IPS-NIHi11 (cell line): ENCODE data around the gene RC3H1.
"Not testable (repeated sequence)": the region's sequence is repeated elsewhere in the genome, so short reads cannot be mapped to it uniquely, and the experiment has no call there.

Experiments
- DNase-seq: peaks from one replicate; pipeline ENCODE4 v3.0.0; 2012; ENCODE audit warnings: mixed read lengths, low spot score

RC3H1 gene

GRCh38 chr1:173948594-173948993, 73.6 kb downstream of the RC3H1 start:
- no peak for DNase-seq

DNA sequence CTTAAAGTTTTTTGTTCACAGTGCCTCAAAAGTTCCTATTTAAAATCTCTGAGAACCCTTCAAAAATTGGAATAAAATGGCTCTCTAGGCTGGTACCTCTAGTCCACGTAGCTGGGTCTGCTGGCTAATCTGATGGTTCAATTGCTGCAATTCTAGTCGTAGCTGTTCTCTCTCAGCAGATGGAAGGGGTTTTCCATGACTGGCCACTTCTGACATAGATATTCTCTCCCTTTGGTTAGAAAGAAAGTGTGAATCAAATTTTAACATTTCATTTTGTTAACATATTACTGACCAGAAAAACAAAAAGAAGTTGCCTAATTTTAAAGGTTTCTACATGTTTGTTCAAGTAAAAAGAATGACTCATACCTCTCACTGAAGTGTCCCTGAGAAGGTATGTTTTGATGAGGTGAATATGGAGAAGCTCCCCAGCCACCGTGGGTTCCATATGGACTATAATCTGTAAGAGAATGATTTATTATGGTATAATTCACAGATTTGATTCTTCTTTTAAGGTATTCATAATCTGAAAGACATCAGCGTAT, 75.7 kb downstream of the RC3H1 start:
- no peak for DNase-seq

DNA sequence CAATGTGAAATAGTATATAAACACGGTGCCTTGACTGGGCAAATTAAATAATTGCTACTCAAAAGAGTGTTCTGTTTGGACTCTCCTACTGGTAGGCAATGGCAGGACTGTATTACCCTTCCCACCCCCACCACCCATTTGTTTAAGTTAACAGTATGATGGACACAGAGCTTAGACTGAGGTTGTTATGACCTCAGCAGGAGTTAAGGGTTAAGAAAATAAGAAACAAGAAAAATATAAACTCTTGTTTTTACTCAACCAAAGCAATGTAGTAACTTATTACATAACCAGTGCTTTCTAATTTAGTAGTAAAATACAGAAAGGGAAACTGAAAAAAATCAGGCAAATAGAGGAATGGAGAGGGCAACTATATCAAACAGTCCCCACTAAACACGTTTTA, 85.1 kb downstream of the RC3H1 start:
- DNase-seq, result no peak

DNA sequence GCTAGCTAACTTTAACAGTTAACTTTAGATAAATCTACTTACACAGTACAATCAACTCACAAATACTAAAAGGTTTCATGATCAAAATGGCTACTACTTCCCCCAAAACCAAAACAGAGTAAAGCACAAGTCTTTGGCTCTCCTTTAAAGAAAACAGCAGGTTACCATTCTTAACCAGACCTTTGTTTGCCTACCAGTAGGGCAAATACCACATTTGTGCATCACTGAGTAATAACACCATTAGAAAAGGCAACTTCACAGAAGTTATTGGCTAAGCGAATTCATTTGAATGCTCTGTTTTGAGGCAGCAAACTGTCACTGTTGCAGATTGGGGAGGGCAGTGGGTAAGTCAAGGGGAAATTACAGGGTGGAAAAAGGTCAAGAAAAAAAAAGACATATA, 87.7 kb downstream of the RC3H1 start:
- no peak for DNase-seq

- not testable (repeated sequence) for DNase-seq
These were observed 91.6 kb downstream of the RC3H1 start for GRCh38 chr1:173930541-173930940.

DNA sequence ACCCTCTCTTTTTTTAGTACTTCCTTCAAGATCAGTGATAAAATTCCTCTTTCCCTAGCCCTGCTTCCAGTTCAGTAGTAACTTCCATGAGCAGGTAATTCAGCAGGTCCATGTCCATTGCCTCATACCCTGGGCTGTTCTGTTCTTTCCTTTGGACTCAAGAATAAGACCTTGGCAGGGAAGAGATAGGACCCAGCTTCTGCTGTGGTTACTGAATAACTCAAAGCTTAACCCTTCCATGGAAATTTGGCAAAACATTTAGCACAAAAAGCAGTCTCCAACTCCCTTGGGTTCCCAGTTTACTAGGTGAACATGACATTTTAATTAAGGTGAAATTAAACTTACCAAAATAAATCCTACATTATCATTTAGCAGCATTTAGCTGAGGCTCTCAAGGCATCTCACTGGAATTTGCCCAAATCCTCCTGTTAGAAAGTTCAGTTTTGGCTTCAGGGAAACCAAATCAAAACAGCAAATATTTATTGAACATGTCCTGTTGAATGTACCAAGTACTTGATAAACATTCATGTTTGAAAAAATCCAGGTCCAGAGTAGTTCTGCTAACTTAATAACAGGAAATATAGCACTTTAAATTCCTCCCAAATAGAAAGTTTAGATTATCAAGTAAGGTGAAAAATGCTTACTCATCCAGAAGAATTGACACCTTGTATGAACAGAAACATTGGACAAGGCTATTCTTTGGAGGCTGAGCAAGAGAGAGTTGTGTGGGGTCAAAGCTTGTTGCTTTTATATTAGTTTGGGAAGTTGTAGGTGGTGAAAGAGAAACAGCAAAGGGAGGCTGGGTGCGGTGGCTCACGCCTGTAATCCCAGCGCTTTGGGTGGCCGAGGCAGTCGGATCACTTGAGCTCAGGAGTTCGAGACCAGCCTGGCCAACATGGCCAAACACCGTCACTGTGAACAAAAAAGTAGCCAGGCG, 96.6 kb downstream of the RC3H1 start:
- DNase-seq, result no peak

- DNase-seq, result no peak
These were observed 101.3 kb downstream of the RC3H1 start for GRCh38 chr1:173920861-173921260.

- DNase-seq, result no peak
These were observed 104.3 kb downstream of the RC3H1 start for GRCh38 chr1:173917635-173918493.

- no peak for DNase-seq
These were observed 105.0 kb downstream of the RC3H1 start, which contains the start of gene SERPINC1 for GRCh38 chr1:173917149-173917548. SERPINC1 (minus strand) TSS chr1:173917327; CDS start chr1:173917259, 68 bp downstream.

DNA sequence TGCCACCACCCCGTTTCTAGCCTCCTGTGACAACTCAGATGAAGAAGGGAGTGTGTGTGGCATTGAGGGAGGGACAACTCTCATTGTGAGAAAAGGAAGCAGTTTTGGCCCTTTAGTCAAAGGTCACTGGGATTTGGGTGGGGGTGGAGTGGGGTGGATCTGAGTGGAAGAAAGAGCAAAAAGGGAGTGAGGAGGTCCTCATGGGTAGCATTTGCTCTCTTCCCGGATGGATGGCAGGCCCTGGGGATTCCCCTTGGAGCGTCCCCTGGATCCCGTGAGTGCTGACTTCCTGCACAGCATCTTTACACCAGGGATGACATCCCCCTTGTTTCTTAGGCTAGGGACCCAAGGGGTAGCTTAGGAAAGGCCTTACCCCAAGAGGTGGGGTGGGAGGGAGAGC, 105.5 kb downstream of the RC3H1 start:
- no peak for DNase-seq

DNA sequence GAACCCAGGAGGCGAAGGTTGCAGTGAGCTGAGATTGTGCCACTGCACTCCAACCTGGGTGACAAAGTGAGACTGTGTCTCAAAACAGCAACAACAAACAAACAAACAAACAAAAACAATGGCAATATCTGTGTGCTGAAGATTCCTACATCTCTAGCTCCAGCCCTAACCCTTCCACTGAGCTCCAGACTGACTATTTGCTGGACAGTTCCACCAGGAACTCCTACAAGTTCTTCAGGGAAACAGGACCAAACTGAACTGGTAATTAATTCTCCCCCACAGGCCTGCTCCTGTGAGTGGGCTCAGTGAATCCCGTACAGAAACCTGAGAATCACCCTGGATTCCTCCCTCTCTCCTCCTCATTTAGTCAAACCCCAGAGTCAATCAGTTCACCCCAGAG, 106.6 kb downstream of the RC3H1 start:
- DNase-seq, result no peak

GRCh38 chr1:173914366-173914871, 107.7 kb downstream of the RC3H1 start:
- DNase-seq, result peak; percentile 80

- DNase-seq, result no peak
These were observed 109.0 kb downstream of the RC3H1 start for GRCh38 chr1:173913111-173913510.

DNA sequence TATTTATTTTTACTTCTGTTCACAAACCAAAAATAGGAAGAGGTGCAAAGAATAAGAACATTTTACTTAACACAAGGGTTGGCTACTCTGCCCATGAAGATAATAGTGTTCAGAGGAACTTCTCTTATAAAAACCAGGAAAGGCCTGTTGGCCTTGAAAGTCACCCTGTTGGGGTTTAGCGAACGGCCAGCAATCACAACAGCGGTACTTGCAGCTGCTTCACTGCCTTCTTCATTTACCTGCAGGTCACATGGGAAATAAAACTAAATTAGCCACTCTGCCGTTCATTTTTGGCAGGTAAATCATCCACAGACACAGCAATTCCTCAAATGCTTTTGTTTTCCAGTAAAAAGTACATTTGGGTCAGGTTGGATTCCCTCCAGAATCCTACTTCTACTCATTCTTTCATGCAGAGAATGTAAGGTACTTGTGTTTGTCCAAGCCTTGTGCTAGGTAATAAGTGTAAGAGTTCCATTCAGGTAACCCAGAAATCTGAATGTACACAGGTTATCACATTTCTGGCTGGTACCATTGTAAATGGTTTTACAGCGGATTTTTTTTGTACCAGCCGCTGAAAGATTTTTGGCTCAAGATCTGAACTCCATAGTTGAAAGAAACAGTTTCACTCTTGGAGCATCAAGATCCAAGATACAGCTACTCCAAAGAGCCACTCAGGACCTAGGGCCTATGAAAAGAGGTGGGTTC, 118.2 kb downstream of the RC3H1 start:
- no peak for DNase-seq

- no peak for DNase-seq
These were observed 121.2 kb downstream of the RC3H1 start for GRCh38 chr1:173900992-173901391.

DNA sequence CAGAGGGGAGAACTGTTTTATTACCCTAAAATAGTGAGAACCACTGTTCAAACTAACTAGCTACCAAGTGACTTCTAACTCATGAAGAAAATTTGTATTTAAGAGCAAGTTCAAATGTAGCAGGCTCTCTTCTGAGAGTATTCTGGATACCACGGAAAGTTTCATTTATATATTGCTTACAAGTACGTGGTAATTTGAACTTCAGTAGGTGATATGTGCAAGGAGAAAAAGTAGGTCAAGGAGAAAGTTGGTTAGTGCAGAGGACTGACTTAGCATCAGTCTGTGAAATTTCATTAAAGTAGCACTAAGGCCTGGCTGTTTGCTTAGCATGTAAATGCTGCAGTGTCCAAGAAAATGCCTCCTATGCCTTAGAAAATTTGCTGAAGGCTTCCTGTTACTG, 121.7 kb downstream of the RC3H1 start:
- no peak for DNase-seq

- no peak for DNase-seq
These were observed 128.0 kb downstream of the RC3H1 start for GRCh38 chr1:173894189-173894588.

- DNase-seq, result no peak
These were observed 128.5 kb downstream of the RC3H1 start for GRCh38 chr1:173893611-173894010.

DNA sequence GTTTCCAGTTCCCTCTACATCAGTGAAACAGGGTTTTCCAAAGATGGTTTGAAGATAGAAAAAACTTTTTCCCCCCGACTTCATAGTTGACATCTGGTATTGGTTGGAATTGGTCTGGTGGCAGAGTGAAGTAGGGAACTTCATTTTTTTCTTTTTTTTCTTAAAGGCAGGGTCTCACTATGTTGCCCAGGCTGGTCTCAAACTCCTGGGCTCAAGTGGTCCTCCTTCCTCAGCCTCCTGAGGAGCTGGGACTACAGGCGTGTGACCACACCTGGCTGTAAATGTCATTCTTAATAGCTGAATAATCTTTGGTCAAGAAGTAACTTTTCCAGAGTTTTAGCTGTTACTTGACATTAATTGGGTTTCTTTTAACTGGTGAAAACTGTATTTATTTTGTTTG, 132.3 kb downstream of the RC3H1 start:
- DNase-seq, result no peak

GRCh38 chr1:173888749-173889148, 133.4 kb downstream of the RC3H1 start:
- DNase-seq, result no peak

- DNase-seq, result no peak
These were observed 134.5 kb downstream of the RC3H1 start for GRCh38 chr1:173887627-173888026.
